ENCODE measurements around the gene GRID2. TPM values are rescaled to one million over a fixed set of nuclear protein-coding genes. Genes with fewer than 3 reads are reported as not detected.

GRID2 gene
- total and polyA plus RNA-seq, 2 of the 4 experiments (the other 2 are of a cell fraction) = under 0.01 TPM; not detected in 1

DNA sequence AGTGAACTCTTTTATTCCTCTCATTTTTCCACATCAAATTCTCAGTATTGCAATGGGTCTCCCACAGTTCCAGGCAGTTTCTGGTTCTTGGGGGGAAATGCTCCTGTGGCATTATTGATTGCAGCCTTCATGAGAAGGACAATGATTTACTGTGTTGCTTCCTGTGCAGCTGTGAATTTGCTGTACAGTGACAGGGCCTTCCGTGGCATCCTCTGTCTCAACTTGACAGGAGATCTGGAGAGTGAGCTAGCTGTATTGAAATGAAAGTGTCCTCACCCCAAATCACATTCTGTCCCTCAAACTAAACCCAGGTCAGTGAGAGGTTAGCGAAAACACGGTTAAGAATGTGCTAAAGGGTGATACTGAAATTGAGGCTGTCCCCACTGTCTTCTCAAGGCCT is 1447.6 kb downstream of the GRID2 start:
- no peak overlapping the region for H3K4me2 ChIP-seq (ENCODE audit: low read depth, low read length)
- H2BK15ac ChIP-seq (ENCODE audit: low read depth, low read length) = no peak overlapping the region
- no peaks in the 10 kb centered on the region for H4K20me1 ChIP-seq (ENCODE audit: insufficient read depth, low read length)
- H3K9me3 ChIP-seq (ENCODE audit: control insufficient read depth, insufficient read depth, low read length) = no peaks in the 10 kb centered on the region
- CTCF ChIA-PET = interaction anchor here (0.6 kb wide), 1 partner anchor 174 kb away, joined by 4 read pairs; no protein-coding TSS in a partner anchor
- no peaks in the 10 kb centered on the region for H3K27me3 ChIP-seq (ENCODE audit: control insufficient read depth, insufficient read depth, low read length)
- H3K23ac ChIP-seq (ENCODE audit: low read depth, low read length) = no peak overlapping the region
- TF ChIP-seq CEBPB (IDR thresholded peaks at IDR 0.05; ENCODE audit: low read depth, low read length) (no peak), MXI1 (IDR thresholded peaks at IDR 0.05; ENCODE audit: borderline replicate concordance, low read depth, low read length) (no peak), RAD21 (IDR thresholded peaks at IDR 0.05; ENCODE audit: low read length) (no peak), RFX5 (IDR thresholded peaks at IDR 0.05; ENCODE audit: low read depth, low read length) (no peak), MAZ (IDR thresholded peaks at IDR 0.05; ENCODE audit: borderline replicate concordance, low read depth, low read length) (no peak), NFE2L2 (IDR thresholded peaks at IDR 0.05; ENCODE audit: low read depth, low read length) (no peak), POLR2A (IDR thresholded peaks at IDR 0.05; ENCODE audit: low read depth, low read length) (no peak)
- TF ChIP-seq, protein P1, sequence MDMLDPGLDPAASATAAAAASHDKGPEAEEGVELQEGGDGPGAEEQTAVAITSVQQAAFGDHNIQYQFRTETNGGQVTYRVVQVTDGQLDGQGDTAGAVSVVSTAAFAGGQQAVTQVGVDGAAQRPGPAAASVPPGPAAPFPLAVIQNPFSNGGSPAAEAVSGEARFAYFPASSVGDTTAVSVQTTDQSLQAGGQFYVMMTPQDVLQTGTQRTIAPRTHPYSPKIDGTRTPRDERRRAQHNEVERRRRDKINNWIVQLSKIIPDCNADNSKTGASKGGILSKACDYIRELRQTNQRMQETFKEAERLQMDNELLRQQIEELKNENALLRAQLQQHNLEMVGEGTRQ (IDR thresholded peaks at IDR 0.05; ENCODE audit: low read depth, low read length) = no peak
- TF ChIP-seq, protein P2, sequence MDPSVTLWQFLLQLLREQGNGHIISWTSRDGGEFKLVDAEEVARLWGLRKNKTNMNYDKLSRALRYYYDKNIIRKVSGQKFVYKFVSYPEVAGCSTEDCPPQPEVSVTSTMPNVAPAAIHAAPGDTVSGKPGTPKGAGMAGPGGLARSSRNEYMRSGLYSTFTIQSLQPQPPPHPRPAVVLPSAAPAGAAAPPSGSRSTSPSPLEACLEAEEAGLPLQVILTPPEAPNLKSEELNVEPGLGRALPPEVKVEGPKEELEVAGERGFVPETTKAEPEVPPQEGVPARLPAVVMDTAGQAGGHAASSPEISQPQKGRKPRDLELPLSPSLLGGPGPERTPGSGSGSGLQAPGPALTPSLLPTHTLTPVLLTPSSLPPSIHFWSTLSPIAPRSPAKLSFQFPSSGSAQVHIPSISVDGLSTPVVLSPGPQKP (IDR thresholded peaks at IDR 0.05; ENCODE audit: borderline replicate concordance, low read depth, low read length) = no peak
- no peak overlapping the region for H2BK20ac ChIP-seq (ENCODE audit: low read depth, low read length)
- H3K9me1 ChIP-seq (ENCODE audit: insufficient read depth, low read length) = no peaks in the 10 kb centered on the region
- WGBS, 2 experiments (ENCODE audit: extremely low coverage in 2 of 2, insufficient read length in 1 of 2) = no CpG with 5 or more reads among the region's 3 CpGs
- POLR2A ChIA-PET (ENCODE audit: unreplicated experiment) = no interaction called here
- H3K27ac ChIP-seq (ENCODE audit: insufficient read depth, low read length) = no peak overlapping the region
- no peak overlapping the region for H3K9ac ChIP-seq (ENCODE audit: low read depth, low read length)
- H3K36me3 ChIP-seq (ENCODE audit: control insufficient read depth, insufficient read depth, low read length) = no peaks in the 10 kb centered on the region
- H3K14ac ChIP-seq (replicated peaks; ENCODE audit: low read depth, low read length) = no peak overlapping the region
- H3K4me3 ChIP-seq (ENCODE audit: insufficient read depth, low read depth, low read length) = no peak overlapping the region
- H3K4ac ChIP-seq (ENCODE audit: low read depth, low read length) = no peak overlapping the region
- no peak overlapping the region for H2AK5ac ChIP-seq (ENCODE audit: low read depth, low read length)
- no peak overlapping the region for H4K8ac ChIP-seq (ENCODE audit: low read depth in 2 of 2, low read length in 2 of 2)
- H3K18ac ChIP-seq (ENCODE audit: low read depth, low read length) = no peak overlapping the region
- ATAC-seq (ENCODE audit: low read depth) (no peak), DNase-seq (no peak)
- no peak overlapping the region for H2BK120ac ChIP-seq (ENCODE audit: low read depth, low read length)
- H2AK9ac ChIP-seq (replicated peaks; ENCODE audit: low read depth, low read length, poor library complexity) = no peak overlapping the region
- in situ Hi-C loops (cut with MboI; ENCODE audit: low sequenced_read_pairs) = no loop called here
- no peak overlapping the region for H4K5ac ChIP-seq (ENCODE audit: low read depth, low read length)
- BruUV-seq (replicated peaks) = no TSS peak
- dilution Hi-C loops (cut with HindIII; ENCODE audit: low sequenced_read_pairs, unreplicated experiment) = no loop called here
- no peaks in the 10 kb centered on the region for H3K4me1 ChIP-seq (ENCODE audit: control insufficient read depth, insufficient read depth, low read length)
- intact Hi-C loops (cut with micrococcal nuclease) = no loop called here
- H2AFZ ChIP-seq (replicated peaks; ENCODE audit: low read length, poor library complexity) = no peak overlapping the region
- no peak overlapping the region for H3K56ac ChIP-seq (ENCODE audit: extremely low read depth, insufficient read depth, low read length)
- no peak overlapping the region for H2BK5ac ChIP-seq (ENCODE audit: low read depth, low read length, poor library complexity, severe bottlenecking)
- no peaks in the 10 kb centered on the region for H3K79me1 ChIP-seq (ENCODE audit: low read depth in 1 of 2, low read length in 2 of 2)
- no peak overlapping the region for H4K91ac ChIP-seq (ENCODE audit: insufficient read depth, low read depth, low read length)
